ENCODE data around the gene ERCC8. TPM values are rescaled to one million over a fixed set of nuclear protein-coding genes. Genes with fewer than 3 reads are reported as not detected.

The ERCC8 gene
- total and polyA plus RNA-seq, 10 of the 15 experiments (the other 5 are each of a cell fraction or from before 2014, with no cell fraction given) = 10.4 to 31.2 (median 16.4) TPM

DNA sequence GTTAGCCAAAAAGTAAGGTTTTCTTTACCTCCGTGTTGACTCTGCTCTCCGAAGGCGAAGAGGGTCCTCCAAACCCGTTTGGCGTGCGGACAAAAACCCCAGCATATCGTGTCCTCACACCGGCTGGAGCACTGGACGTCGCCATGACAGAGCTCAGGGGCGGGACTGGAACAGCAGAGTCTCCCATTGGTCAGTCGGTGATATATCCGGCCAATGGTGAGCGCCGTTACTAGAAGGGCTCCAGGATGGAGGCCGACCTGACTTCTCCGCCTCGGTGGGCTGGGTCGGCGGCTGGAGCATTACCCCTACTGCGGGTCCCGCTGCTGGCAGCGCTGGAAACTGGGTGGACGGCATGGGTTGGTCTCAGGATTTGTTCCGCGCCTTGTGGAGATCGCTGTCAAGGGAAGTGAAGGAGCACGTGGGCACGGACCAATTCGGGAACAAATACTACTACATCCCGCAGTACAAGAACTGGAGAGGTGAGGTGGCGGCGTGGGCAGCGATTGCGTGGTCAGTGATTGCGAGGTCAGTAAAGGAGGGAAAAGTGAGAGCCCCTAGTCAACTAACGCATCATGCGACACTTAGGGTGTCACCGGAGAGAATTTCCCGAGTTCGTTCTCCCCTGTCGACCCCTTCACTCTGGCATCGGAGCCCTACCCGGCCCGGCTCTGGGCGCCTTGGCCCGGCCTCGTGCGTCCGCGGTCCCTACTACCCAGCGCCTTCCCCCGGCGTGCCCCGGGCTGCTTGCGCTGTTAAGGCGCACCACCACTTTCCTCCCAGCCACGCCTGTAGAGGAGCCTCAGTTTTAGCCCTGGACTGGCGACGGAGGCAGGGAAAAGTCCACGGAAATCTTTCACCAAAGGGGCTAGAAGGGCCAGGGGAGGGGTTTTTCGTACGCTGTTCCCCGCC, at the start of gene ERCC8, which contains the start of gene NDUFAF2 (continued):
- no peak for TF ChIP-seq WRNIP1 (IDR thresholded peaks at IDR 0.05; ENCODE audit: borderline replicate concordance, low read depth, low read length)
- no peak for TF ChIP-seq SUPT20H (IDR thresholded peaks at IDR 0.05; ENCODE audit: borderline replicate concordance, control insufficient read depth, low read depth, low read length)
- TF ChIP-seq ZBED1 (IDR thresholded peaks at IDR 0.05; ENCODE audit: borderline replicate concordance) = no peak
- TF ChIP-seq RELA (IDR thresholded peaks at IDR 0.05; ENCODE audit: borderline replicate concordance, partially characterized antibody) = peak; percentile 27
- TF ChIP-seq KDM1A (IDR thresholded peaks at IDR 0.05; ENCODE audit: borderline replicate concordance) = no peak
- TF ChIP-seq ZBTB11 (CRISPR knock-in tag; IDR thresholded peaks at IDR 0.05) = no peak
- peak; percentile 40; the same call in 1 of the 2 replicates for TF ChIP-seq CHD2 (IDR thresholded peaks at IDR 0.05; ENCODE audit: borderline replicate concordance, low read depth, low read length)
- TF ChIP-seq E4F1 (IDR thresholded peaks at IDR 0.05; ENCODE audit: borderline replicate concordance, partially characterized antibody) = no peak
- TF ChIP-seq, protein P1, sequence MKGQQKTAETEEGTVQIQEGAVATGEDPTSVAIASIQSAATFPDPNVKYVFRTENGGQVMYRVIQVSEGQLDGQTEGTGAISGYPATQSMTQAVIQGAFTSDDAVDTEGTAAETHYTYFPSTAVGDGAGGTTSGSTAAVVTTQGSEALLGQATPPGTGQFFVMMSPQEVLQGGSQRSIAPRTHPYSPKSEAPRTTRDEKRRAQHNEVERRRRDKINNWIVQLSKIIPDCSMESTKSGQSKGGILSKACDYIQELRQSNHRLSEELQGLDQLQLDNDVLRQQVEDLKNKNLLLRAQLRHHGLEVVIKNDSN (IDR thresholded peaks at IDR 0.05; ENCODE audit: borderline replicate concordance, extremely low read length, insufficient read depth, low read depth, low read length) = no peak
- TF ChIP-seq CEBPB (IDR thresholded peaks at IDR 0.05; ENCODE audit: borderline replicate concordance in 1 of 2, low read depth in 2 of 2, low read length in 2 of 2) = no peak
- TF ChIP-seq FOXM1 (IDR thresholded peaks at IDR 0.05; ENCODE audit: low read depth, low read length) = no peak
- no peak for TF ChIP-seq TCF7 (IDR thresholded peaks at IDR 0.05; ENCODE audit: borderline replicate concordance)
- TF ChIP-seq TCF3 (IDR thresholded peaks at IDR 0.05; ENCODE audit: borderline replicate concordance, insufficient read depth, low read depth, low read length) = no peak
- TF ChIP-seq MYC (IDR thresholded peaks at IDR 0.05; ENCODE audit: insufficient read depth, insufficient read length, insufficient replicate concordance, low read length, severe bottlenecking) = peak; percentile 60
- TF ChIP-seq ZNF217 (IDR thresholded peaks at IDR 0.05) = no peak
- TF ChIP-seq PAX5 (IDR thresholded peaks at IDR 0.05; ENCODE audit: borderline replicate concordance, low read depth, low read length) = no peak
- no peak for TF ChIP-seq SPI1 (IDR thresholded peaks at IDR 0.05; ENCODE audit: borderline replicate concordance, insufficient read depth, low read depth, low read length)
- TF ChIP-seq, protein P2, sequence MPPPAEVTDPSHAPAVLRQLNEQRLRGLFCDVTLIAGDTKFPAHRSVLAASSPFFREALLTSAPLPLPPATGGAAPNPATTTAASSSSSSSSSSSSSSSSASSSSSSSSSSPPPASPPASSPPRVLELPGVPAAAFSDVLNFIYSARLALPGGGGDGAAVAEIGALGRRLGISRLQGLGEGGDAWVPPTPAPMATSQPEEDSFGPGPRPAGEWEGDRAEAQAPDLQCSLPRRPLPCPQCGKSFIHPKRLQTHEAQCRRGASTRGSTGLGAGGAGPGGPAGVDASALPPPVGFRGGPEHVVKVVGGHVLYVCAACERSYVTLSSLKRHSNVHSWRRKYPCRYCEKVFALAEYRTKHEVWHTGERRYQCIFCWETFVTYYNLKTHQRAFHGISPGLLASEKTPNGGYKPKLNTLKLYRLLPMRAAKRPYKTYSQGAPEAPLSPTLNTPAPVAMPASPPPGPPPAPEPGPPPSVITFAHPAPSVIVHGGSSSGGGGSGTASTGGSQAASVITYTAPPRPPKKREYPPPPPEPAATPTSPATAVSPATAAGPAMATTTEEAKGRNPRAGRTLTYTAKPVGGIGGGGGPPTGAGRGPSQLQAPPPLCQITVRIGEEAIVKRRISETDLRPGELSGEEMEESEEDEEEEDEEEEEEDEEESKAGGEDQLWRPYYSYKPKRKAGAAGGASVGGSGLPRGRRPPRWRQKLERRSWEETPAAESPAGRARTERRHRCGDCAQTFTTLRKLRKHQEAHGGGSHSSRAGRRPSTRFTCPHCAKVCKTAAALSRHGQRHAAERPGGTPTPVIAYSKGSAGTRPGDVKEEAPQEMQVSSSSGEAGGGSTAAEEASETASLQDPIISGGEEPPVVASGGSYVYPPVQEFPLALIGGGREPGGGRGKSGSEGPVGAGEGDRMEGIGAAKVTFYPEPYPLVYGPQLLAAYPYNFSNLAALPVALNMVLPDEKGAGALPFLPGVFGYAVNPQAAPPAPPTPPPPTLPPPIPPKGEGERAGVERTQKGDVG (CRISPR knock-in tag; IDR thresholded peaks at IDR 0.05) = no peak
